ENCODE measurements around the gene ZBTB46.

DNA sequence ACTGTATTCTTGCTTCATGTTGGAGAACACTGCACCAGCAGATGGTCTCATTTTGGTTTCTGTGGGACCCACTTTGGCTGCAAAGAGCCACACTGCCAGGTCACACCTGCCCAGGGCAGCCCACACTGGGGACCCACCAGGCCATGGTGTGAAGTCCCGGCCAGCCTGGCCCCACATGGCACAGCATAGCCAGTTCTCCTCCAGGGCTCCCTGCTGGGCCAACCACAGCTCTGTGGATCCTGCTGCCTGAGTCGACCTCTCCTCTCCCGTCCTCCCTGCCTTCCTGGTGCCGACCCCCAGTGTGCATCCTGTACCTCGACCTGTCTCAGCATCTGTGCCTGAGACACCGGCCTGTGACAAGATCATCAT, 126.3 kb downstream of the ZBTB46 start:
- TF ChIP-seq, protein P1, sequence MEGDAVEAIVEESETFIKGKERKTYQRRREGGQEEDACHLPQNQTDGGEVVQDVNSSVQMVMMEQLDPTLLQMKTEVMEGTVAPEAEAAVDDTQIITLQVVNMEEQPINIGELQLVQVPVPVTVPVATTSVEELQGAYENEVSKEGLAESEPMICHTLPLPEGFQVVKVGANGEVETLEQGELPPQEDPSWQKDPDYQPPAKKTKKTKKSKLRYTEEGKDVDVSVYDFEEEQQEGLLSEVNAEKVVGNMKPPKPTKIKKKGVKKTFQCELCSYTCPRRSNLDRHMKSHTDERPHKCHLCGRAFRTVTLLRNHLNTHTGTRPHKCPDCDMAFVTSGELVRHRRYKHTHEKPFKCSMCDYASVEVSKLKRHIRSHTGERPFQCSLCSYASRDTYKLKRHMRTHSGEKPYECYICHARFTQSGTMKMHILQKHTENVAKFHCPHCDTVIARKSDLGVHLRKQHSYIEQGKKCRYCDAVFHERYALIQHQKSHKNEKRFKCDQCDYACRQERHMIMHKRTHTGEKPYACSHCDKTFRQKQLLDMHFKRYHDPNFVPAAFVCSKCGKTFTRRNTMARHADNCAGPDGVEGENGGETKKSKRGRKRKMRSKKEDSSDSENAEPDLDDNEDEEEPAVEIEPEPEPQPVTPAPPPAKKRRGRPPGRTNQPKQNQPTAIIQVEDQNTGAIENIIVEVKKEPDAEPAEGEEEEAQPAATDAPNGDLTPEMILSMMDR (conservative IDR thresholded peaks at IDR 0.05) = no peak
- no peak for TF ChIP-seq EZH2 (IDR thresholded peaks at IDR 0.05; ENCODE audit: low read depth)
